ENCODE results near the gene RFC2.

Gene RFC2

DNA sequence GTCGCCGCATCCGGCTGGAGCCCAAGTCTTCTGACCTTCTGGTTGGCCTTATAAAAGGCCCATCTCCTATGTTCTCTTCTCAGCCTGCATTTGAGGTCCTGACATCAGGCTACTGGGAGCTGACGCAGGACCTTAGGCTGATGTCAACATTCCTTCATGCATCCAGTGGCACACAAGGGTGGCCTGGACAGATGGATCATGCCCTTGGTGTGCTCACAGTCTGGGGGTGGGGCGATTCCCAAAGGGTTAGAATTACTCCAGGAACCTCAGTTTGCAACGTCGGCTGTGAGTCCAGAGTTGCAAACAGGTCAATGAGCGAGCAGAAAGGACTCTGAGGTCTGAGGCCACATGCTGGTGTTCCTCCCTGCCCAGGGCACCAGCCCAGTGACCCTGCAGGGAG lies 26.8 kb upstream of the RFC2 start:
- Histone ChIP-seq H3K4me1 (ENCODE audit: control insufficient read depth, insufficient read depth, low read length) (0 out of 2 replicates have a peak, but pooled peaks cover 2% of the 10 kb centered on the region), H3K27ac (ENCODE audit: extremely low read depth, low read depth, low read length) (no peak overlapping the region), H3K4me3 (ENCODE audit: low read depth, low read length) (no peak overlapping the region), H3K9me3 (ENCODE audit: control insufficient read depth, insufficient read depth, low read depth, low read length) (no peaks in the 10 kb centered on the region), H3K36me3 (ENCODE audit: control insufficient read depth in 2 of 2, insufficient read depth in 1 of 2, low read length in 2 of 2) (no peaks in the 10 kb centered on the region)
- POLR2A ChIA-PET = interaction anchor here (0.6 kb wide), 1 partner anchor 112 kb away, joined by 3 read pairs; no protein-coding TSS in a partner anchor
- CTCF ChIA-PET = interaction anchor here (1.9 kb wide), 1 partner anchor 75 kb away, joined by 4 read pairs; no protein-coding TSS in a partner anchor
- TF ChIP-seq ZNF366 (tag by site-specific recombination; conservative IDR thresholded peaks at IDR 0.05) (no peak), SALL2 (tag by site-specific recombination; IDR thresholded peaks at IDR 0.05; ENCODE audit: borderline replicate concordance) (no peak), RBAK (tag by site-specific recombination; IDR thresholded peaks at IDR 0.05) (no peak), ZNF629 (tag by site-specific recombination; IDR thresholded peaks at IDR 0.05) (no peak)
- TF ChIP-seq, protein P1, sequence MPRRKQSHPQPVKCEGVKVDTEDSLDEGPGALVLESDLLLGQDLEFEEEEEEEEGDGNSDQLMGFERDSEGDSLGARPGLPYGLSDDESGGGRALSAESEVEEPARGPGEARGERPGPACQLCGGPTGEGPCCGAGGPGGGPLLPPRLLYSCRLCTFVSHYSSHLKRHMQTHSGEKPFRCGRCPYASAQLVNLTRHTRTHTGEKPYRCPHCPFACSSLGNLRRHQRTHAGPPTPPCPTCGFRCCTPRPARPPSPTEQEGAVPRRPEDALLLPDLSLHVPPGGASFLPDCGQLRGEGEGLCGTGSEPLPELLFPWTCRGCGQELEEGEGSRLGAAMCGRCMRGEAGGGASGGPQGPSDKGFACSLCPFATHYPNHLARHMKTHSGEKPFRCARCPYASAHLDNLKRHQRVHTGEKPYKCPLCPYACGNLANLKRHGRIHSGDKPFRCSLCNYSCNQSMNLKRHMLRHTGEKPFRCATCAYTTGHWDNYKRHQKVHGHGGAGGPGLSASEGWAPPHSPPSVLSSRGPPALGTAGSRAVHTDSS (tag by site-specific recombination; IDR thresholded peaks at IDR 0.05) = no peak

DNA sequence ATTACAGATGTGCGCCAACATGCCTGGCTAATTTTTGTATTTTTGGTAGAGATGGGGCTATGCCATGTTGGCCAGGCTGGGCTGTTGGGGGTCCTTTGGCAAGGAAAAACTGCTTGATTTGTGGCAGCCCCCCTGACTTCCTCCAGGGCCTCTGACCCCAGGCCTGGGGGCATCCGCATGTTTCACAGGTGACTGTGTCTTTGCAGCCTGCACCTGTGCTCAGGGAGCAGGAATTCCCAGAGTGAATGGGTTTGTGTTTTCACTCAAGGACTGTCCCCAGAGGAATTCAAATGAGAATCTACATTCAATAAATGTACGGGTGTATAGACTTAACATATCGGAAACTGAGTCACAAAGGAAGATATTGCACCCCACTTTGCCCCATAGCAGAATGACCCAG lies 23.4 kb upstream of the RFC2 start:
- Histone ChIP-seq H3K27ac (ENCODE audit: extremely low read depth, low read depth, low read length) (no peak overlapping the region), H3K36me3 (ENCODE audit: control insufficient read depth in 2 of 2, insufficient read depth in 1 of 2, low read length in 2 of 2) (no peaks in the 10 kb centered on the region), H3K9me3 (ENCODE audit: control insufficient read depth, insufficient read depth, low read depth, low read length) (no peaks in the 10 kb centered on the region), H3K4me1 (ENCODE audit: control insufficient read depth, insufficient read depth, low read length) (0 out of 2 replicates have a peak, but pooled peaks cover 2% of the 10 kb centered on the region), H3K4me3 (ENCODE audit: low read depth, low read length) (no peak overlapping the region)
- POLR2A ChIA-PET = no interaction called here
- TF ChIP-seq ZNF175 (tag by site-specific recombination; IDR thresholded peaks at IDR 0.05) (no peak), KLF8 (tag by site-specific recombination; IDR thresholded peaks at IDR 0.05) (no peak), ZNF48 (tag by site-specific recombination; IDR thresholded peaks at IDR 0.05) (no peak), ZBTB48 (tag by site-specific recombination; IDR thresholded peaks at IDR 0.05) (no peak), ZNF555 (tag by site-specific recombination; conservative IDR thresholded peaks at IDR 0.05) (no peak), ZNF266 (tag by site-specific recombination; IDR thresholded peaks at IDR 0.05; ENCODE audit: low read depth) (no peak), ZNF521 (tag by site-specific recombination; IDR thresholded peaks at IDR 0.05) (no peak), ZNF248 (tag by site-specific recombination; IDR thresholded peaks at IDR 0.05) (no peak), ZBTB11 (tag by site-specific recombination; conservative IDR thresholded peaks at IDR 0.05; ENCODE audit: low read depth) (no peak), ZSCAN30 (tag by site-specific recombination; IDR thresholded peaks at IDR 0.05) (no peak), ZNF157 (tag by site-specific recombination; IDR thresholded peaks at IDR 0.05) (no peak), SALL2 (tag by site-specific recombination; IDR thresholded peaks at IDR 0.05; ENCODE audit: borderline replicate concordance) (no peak), ZNF571 (tag by site-specific recombination; IDR thresholded peaks at IDR 0.05) (no peak), ZNF560 (tag by site-specific recombination; IDR thresholded peaks at IDR 0.05; ENCODE audit: borderline replicate concordance) (no peak), YY1 (tag by site-specific recombination; IDR thresholded peaks at IDR 0.05) (no peak), ZNF843 (tag by site-specific recombination; IDR thresholded peaks at IDR 0.05) (no peak), WT1 (tag by site-specific recombination; IDR thresholded peaks at IDR 0.05) (no peak)
- TF ChIP-seq, protein P2, sequence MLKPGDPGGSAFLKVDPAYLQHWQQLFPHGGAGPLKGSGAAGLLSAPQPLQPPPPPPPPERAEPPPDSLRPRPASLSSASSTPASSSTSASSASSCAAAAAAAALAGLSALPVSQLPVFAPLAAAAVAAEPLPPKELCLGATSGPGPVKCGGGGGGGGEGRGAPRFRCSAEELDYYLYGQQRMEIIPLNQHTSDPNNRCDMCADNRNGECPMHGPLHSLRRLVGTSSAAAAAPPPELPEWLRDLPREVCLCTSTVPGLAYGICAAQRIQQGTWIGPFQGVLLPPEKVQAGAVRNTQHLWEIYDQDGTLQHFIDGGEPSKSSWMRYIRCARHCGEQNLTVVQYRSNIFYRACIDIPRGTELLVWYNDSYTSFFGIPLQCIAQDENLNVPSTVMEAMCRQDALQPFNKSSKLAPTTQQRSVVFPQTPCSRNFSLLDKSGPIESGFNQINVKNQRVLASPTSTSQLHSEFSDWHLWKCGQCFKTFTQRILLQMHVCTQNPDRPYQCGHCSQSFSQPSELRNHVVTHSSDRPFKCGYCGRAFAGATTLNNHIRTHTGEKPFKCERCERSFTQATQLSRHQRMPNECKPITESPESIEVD (tag by site-specific recombination; IDR thresholded peaks at IDR 0.05) = no peak
- TF ChIP-seq, protein P3, sequence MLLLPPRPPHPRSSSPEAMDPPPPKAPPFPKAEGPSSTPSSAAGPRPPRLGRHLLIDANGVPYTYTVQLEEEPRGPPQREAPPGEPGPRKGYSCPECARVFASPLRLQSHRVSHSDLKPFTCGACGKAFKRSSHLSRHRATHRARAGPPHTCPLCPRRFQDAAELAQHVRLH (tag by site-specific recombination; IDR thresholded peaks at IDR 0.05) = no peak
- CTCF ChIA-PET = no interaction called here
